Activated B cell treated with CpG ODN at 0.5 μM for 24 hours (primary cell): Measurements from ENCODE around the gene AMOT. TPM values are rescaled to one million over a fixed set of nuclear protein-coding genes. Genes with fewer than 3 reads are reported as not detected.

Experiments used
- ATAC-seq: fragments of 200-7000 bp; cut with Tn5 transposase; one replicate; pipeline ENCODE4 v1.10.0; 2021; ENCODE audit warnings: low read depth, mild to moderate bottlenecking, moderate library complexity
- CTCF ChIA-PET: fragments of 350-600 bp; sonication (Branson Sonifier 250); formaldehyde crosslinking; loops from one replicate; lab custom pipeline; 2021; ENCODE audit warnings: antibody characterized with exemption; lab: Charles Lee
- POLR2A ChIA-PET: fragments of 350-600 bp; sonication (Branson Sonifier 250); formaldehyde crosslinking; loops from one replicate; lab custom pipeline; 2021; ENCODE audit warnings: antibody characterized with exemption; lab: Charles Lee
- DNase-seq: peaks from one replicate; pipeline ENCODE4 v3.0.0; 2022
- H3K27ac Mint-ChIP-seq: one replicate; pipeline ENCODE4 v1.8.0; 2020; ENCODE audit warnings: mixed read lengths
- H3K27me3 Mint-ChIP-seq: one replicate; pipeline ENCODE4 v1.8.0; 2021; ENCODE audit warnings: mixed read lengths
- H3K36me3 Mint-ChIP-seq: one replicate; pipeline ENCODE4 v1.8.0; 2021; ENCODE audit warnings: low read depth, mixed read lengths
- H3K4me1 Mint-ChIP-seq: one replicate; pipeline ENCODE4 v1.8.0; 2021; ENCODE audit warnings: mixed read lengths
- H3K4me3 Mint-ChIP-seq: one replicate; pipeline ENCODE4 v1.8.0; 2020; ENCODE audit warnings: mild to moderate bottlenecking, mixed read lengths
- H3K9me3 Mint-ChIP-seq: one replicate; pipeline ENCODE4 v1.8.0; 2020; ENCODE audit warnings: mixed read lengths
- intact Hi-C: fragments of 100-400 bp; cut with micrococcal nuclease; formaldehyde crosslinking; loops from one replicate; pipeline ENCODE4 v1.15.1; 2024
- total RNA-seq: library from RNA; stranded (reverse); gene quantifications from 2 replicates; pipeline ENCODE4 v1.2.3, GENCODE V29; 2022
- TF ChIP-seq, protein P1 (sequence below): fragments of 200-600 bp; IDR thresholded peaks from one replicate; pipeline ENCODE4 v1.8.0; 2022; ENCODE audit warnings: antibody characterized with exemption, mild to moderate bottlenecking

Gene AMOT
- total RNA-seq, 1 donor from 2014 or later: 2.1 TPM

GRCh38 chrX:112789931-112790330, 50.7 kb downstream of the AMOT start:
- no peak for DNase-seq
- ChIA-PET CTCF (no interaction called here), POLR2A (no interaction called here)
- peaks cover 8% of the 10 kb centered on the region for H3K36me3 Mint-ChIP-seq
- H3K27ac Mint-ChIP-seq: no peak overlapping the region
- TF ChIP-seq, protein P1, sequence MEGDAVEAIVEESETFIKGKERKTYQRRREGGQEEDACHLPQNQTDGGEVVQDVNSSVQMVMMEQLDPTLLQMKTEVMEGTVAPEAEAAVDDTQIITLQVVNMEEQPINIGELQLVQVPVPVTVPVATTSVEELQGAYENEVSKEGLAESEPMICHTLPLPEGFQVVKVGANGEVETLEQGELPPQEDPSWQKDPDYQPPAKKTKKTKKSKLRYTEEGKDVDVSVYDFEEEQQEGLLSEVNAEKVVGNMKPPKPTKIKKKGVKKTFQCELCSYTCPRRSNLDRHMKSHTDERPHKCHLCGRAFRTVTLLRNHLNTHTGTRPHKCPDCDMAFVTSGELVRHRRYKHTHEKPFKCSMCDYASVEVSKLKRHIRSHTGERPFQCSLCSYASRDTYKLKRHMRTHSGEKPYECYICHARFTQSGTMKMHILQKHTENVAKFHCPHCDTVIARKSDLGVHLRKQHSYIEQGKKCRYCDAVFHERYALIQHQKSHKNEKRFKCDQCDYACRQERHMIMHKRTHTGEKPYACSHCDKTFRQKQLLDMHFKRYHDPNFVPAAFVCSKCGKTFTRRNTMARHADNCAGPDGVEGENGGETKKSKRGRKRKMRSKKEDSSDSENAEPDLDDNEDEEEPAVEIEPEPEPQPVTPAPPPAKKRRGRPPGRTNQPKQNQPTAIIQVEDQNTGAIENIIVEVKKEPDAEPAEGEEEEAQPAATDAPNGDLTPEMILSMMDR: no peak
- ATAC-seq: no peak
- no peak overlapping the region for H3K4me3 Mint-ChIP-seq
- no peaks in the 10 kb centered on the region for H3K27me3 Mint-ChIP-seq
- no peaks in the 10 kb centered on the region for H3K9me3 Mint-ChIP-seq
- intact Hi-C loops: no loop called here
- peaks cover 9% of the 10 kb centered on the region for H3K4me1 Mint-ChIP-seq

DNA sequence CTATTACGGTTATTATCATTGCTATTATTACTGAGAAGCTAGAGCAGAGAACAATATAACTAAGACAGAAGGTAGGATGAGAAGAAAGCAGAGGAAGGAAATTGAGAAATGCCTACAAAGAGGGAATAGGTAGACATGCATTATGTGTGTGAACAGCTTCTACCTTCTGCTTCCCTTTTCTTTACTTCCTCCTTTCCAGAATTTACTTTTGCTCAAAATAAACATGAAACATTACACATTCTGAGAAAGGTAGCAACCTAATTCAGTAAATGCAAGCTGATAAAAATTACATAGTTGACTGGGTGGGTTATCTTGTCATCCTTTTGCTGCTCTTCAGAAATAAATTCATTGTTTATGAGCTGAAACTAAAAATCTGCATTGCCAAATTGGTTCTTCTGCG, 54.6 kb downstream of the AMOT start:
- no peaks in the 10 kb centered on the region for H3K9me3 Mint-ChIP-seq
- DNase-seq (no peak), ATAC-seq (no peak)
- H3K27me3 Mint-ChIP-seq: no peaks in the 10 kb centered on the region
- H3K27ac Mint-ChIP-seq: no peak overlapping the region
- no peak overlapping the region for H3K4me3 Mint-ChIP-seq
- H3K4me1 Mint-ChIP-seq: peaks cover 9% of the 10 kb centered on the region
- POLR2A ChIA-PET: no interaction called here
- intact Hi-C loops: no loop called here
- CTCF ChIA-PET: no interaction called here
- TF ChIP-seq, protein P1: no peak
- peaks cover 15% of the 10 kb centered on the region for H3K36me3 Mint-ChIP-seq

DNA sequence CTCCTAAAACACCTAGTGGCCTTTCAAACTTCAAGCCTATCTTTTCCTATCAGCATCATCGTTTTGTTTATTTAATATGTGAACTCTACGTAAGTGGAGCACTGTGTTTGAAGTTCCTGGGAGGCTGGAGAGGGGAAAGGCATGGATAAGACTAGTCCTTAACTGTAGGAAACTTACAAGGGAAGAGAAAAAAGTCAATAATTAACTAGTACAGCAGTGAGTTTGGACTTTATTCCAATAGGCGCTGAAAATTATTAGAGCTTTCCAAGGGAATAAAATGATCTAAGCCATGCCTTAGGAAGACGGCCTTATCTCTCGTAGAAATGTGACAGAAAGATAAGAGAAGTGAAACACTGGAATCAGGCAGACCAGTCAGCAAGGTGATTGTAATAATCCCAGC, 55.3 kb downstream of the AMOT start:
- peaks cover 16% of the 10 kb centered on the region for H3K36me3 Mint-ChIP-seq
- no peak overlapping the region for H3K27ac Mint-ChIP-seq

GRCh38 chrX:112784692-112785091, 55.9 kb downstream of the AMOT start:
- POLR2A ChIA-PET: no interaction called here
- CTCF ChIA-PET: no interaction called here
- no peak for DNase-seq

More for the DNA sequence above, 55.3 kb downstream of the AMOT start:
- ChIA-PET CTCF (no interaction called here), POLR2A (no interaction called here)
- TF ChIP-seq, protein P1: no peak
- Mint-ChIP-seq H3K9me3 (no peaks in the 10 kb centered on the region), H3K4me3 (no peak overlapping the region), H3K27me3 (no peaks in the 10 kb centered on the region), H3K4me1 (peaks cover 9% of the 10 kb centered on the region)
- ATAC-seq (no peak), DNase-seq (no peak)
- intact Hi-C loops: no loop called here

DNA sequence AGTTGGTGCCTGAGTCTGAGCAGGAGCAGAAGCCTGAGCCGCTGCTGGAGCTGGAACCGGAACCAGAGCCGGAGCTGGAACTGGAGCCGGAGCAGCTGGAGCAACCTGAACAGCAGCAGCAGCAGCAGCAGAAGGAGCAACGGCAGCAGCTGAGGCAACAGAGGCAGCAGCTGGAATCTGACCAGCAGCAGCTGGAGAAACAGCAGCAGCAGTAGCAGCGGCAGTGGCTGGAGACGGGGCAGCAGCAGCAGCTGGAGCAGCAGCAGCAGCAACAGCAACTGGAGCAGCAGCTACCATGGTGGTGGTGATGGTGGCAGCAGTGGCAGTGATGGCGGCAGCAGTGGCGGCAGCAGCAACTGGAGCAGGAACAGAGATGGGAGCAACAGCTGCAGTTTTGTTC, 61.5 kb downstream of the AMOT start:
- Mint-ChIP-seq H3K27ac (no peak overlapping the region), H3K4me3 (no peak overlapping the region), H3K9me3 (no peaks in the 10 kb centered on the region), H3K36me3 (peaks cover 26% of the 10 kb centered on the region), H3K4me1 (no peaks in the 10 kb centered on the region), H3K27me3 (no peaks in the 10 kb centered on the region)
- ChIA-PET CTCF (no interaction called here), POLR2A (no interaction called here)
- DNase-seq: no peak
- intact Hi-C loops: no loop called here
- ATAC-seq: no peak
- TF ChIP-seq, protein P1: no peak

More at GRCh38 chrX:112784692-112785091, 55.9 kb downstream of the AMOT start:
- no peak for ATAC-seq
- TF ChIP-seq, protein P1: no peak
- Mint-ChIP-seq H3K4me1 (peaks cover 9% of the 10 kb centered on the region), H3K36me3 (peaks cover 15% of the 10 kb centered on the region), H3K27me3 (no peaks in the 10 kb centered on the region), H3K9me3 (no peaks in the 10 kb centered on the region), H3K4me3 (no peak overlapping the region), H3K27ac (no peak overlapping the region)
- intact Hi-C loops: no loop called here
